Fibroblast of mammary gland (primary cell): ENCODE data around the gene EEPD1.

Source experiments
- DNase-seq: peaks from one replicate; pipeline ENCODE4 v3.0.0-alpha.2; 2010; ENCODE audit warnings: low read depth
- H3K4me3 ChIP-seq: 2 replicates; pipeline ENCODE4 v1.5.1; 2011; ENCODE audit warnings: low read depth, mild to moderate bottlenecking, low read length, moderate library complexity; ENCODE audit not compliant: control insufficient read depth
- TF ChIP-seq, protein P1 (sequence below): conservative IDR thresholded peaks from 2 replicates; pipeline ENCODE4 v1.5.1; 2011; ENCODE audit warnings: low read depth, low read length, inconsistent platforms; ENCODE audit not compliant: control insufficient read depth, insufficient read depth

The EEPD1 gene

DNA sequence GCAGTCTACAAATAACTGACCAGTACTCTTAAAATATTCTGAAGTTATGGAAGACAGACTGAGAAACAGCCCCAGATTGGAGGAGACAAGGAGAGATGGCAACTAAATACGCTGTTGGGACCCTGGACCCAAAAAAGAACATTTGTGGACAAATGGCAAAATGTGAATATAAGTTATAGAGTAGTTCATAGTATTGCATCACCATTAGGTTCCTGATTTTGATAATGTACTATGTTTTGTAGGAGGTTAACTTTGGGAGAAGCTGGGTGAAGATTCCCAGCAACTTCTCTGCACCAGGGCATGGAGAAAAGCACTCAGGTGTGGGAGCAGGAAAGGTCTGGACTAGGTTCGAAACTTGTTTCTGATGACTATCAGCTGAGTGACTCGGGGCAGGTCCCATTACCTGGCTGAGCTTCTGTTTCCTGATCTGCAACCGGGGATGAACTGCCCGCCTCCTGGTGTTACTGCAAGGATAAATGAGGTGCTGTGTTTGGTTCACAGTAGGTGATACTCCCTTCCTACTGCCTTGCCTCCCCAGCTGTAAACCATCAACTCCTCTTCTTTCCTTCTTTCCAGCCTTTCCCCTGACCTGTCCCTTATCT lies 48.2 kb downstream of the EEPD1 start:
- DNase-seq, result no peak
- TF ChIP-seq, protein P1, sequence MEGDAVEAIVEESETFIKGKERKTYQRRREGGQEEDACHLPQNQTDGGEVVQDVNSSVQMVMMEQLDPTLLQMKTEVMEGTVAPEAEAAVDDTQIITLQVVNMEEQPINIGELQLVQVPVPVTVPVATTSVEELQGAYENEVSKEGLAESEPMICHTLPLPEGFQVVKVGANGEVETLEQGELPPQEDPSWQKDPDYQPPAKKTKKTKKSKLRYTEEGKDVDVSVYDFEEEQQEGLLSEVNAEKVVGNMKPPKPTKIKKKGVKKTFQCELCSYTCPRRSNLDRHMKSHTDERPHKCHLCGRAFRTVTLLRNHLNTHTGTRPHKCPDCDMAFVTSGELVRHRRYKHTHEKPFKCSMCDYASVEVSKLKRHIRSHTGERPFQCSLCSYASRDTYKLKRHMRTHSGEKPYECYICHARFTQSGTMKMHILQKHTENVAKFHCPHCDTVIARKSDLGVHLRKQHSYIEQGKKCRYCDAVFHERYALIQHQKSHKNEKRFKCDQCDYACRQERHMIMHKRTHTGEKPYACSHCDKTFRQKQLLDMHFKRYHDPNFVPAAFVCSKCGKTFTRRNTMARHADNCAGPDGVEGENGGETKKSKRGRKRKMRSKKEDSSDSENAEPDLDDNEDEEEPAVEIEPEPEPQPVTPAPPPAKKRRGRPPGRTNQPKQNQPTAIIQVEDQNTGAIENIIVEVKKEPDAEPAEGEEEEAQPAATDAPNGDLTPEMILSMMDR, result no peak
- no peak overlapping the region for H3K4me3 ChIP-seq

DNA sequence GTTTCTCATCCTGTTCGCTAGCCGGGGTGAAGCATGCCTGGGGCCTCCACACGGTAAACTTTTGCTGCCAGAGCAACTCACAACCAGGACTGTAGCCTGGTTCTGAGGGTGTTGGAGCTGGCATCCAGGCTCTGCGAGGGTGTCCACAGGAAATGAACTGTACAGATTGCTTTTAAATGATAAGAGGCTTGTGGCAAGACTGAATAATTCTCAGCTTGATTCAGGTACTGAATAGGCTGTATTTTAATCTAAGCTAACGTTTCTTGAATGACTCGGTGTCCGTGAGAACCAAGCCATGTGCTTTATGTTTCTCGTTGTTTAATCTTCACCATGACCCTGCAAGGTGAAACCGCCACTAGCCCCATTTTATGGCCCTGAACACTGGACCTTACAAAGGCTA lies 49.3 kb downstream of the EEPD1 start:
- no peak overlapping the region for H3K4me3 ChIP-seq
- DNase-seq, result no peak
- TF ChIP-seq, protein P1, result no peak

DNA sequence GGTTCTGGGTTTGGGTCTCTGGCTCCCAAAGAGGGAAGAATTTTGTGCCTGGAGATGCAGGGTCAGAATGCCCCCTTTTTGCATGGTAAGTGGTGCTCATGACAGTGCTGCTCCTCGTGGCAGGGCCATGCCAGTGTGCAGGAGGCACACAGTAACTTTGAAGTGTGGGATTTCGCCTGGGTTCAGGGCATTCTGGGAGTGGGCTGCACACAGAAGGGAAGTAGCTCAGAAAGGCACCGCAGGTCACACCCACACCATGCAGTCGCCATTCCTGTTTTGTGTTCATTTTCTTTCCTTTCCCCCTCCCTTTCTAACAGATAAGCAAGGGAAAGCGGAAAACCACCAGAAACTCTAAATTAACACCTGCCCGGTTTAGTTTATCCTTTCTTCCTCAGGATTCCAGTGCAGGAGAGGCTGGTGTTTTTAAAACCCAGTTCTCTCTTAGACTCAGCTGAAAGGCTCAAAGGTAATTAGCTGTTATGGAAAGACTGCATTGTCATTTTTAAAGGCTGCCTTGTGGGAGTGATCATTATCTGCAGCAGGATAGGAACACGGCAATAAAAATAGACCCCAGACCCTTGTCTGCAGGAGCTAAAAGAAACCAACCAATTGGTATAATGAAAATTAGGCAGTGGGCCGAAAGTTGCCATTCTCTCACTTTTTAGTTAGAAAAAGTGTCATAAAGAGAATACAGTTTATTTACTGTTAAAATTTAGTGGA lies 50.2 kb downstream of the EEPD1 start:
- TF ChIP-seq, protein P1, result no peak
- no peak overlapping the region for H3K4me3 ChIP-seq
- no peak for DNase-seq

GRCh38 chr7:36204044-36204663 lies 51.1 kb downstream of the EEPD1 start:
- H3K4me3 ChIP-seq, result no peak overlapping the region
- TF ChIP-seq, protein P1, result no peak
- no peak for DNase-seq

DNA sequence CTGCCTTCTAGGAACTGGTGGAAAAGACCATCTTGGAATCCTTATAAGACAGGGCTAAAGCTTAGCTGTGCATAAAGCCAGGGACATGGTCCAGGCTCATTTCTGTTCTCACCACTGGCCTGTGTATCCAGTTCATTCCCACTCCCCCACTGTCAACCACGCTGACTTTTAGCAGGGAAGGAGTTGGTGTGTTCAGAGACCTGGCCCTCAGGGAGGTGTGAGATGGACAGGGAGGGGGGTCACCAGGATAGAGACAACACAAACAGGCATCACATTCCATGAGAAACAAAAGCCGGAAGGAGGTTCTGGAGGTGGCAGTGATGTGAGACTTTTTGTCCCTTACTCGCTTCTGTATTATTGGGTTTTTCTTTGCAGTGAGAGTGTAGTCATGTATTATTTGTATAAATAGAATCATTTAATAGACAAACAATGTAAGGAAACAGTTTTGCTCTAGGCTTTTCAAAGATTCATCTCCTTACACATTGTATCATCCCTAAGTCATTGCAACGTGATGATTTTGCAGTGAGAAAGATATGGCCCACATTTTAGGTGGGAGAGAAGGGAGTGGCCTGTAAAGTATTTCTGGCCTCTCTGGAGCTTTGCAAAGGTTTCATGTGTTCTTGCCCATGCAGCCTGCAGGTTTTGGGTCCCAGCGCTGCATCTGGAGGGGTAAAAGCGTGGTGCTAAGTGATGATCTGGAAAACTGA lies 52.0 kb downstream of the EEPD1 start:
- no peak for DNase-seq
- TF ChIP-seq, protein P1, result no peak
- H3K4me3 ChIP-seq, result no peak overlapping the region

DNA sequence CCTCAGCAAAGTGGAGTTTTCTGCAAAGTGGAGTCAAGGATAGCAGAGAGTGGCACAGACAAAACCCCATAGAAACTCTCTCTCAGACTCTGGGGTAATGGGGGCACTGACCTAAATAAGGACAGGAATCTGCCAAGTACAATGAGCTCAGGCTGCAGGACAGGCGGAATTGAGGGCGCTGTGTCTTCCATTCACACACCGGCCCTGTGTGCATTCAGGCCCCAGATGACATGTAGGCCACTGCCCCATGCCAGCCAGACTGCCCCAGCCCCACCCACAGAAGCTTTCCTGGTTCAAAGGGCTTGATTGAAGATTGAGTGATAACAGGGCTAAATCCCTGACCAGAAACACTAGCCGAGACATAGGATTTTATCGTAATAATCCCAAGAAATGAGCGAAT lies 52.7 kb downstream of the EEPD1 start:
- no peak for DNase-seq
- H3K4me3 ChIP-seq, result no peak overlapping the region
- TF ChIP-seq, protein P1, result no peak
